Non-pigmented ciliary epithelial cell (primary cell): ENCODE measurements around the gene MAGI2.

ENCODE experiments used
- DNase-seq: peaks from one replicate; pipeline ENCODE4 v3.0.0-alpha.2; 2010; ENCODE audit warnings: low read depth

The MAGI2 gene

DNA sequence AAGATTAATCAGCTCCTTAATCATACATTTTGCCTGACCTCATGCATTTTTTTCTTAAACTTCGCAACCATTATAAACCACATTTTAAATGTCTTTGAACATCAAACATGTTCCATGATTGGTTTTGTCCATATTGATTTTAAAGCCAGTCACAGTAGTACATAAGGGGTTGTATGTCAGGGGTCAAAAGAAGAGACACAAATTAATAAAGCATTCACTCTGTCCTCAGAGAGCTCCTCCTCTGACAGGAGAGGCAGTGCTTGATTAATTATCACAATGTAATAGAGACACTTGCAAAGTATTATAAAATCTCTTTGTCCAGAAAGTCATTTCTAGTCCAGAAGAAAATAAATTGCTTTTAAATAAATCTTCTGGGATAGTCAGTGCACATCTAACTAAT is 195.5 kb downstream of the MAGI2 start:
- no peak for DNase-seq

DNA sequence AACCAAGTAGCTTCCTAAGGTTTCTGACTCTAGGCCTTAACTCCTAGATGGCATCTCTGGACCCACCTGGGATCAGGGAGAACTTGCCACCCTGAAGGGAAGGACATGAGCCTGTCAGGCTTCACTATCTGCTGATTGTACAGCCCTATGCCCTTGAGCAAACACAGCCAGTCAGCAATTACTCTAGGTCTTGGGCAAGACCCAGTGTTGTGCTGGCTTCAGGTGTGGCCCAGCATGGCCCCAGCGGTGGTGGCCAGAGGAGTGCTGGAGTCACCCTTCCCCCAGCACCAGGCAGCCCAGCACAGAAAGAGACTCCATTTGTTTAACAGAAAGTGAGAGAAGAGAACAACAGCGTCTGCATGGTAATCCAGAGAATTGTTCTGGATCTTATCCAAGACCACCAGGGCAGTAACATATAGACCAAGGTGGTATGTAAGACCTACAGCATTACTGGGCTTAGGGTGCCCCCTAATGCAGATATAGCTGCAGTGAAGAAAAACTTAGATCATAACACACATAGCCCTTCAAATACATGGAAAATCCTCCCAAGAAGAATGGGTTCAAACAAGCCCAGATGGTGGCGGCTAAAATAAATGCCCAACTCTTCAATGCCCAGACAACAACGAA is 207.7 kb downstream of the MAGI2 start:
- no peak for DNase-seq

DNA sequence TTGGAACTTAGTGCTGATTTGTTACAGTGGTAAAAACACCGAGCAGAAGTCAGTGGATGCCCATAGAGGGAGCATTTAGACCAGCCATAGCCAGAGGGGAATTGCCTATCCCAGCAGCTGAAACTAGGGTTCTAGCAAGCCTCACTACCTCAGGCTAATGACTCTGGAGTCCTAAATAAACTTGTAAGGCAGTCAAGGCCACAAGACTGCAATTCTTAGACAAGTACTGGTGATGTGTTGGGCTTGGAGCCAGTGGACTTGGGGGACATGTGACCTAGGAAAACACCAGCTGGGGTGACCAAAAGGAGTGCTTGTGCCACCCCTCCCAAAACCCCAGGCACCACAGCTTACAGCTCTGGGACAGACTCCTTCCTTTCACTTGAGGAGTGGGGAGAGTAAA is 209.0 kb downstream of the MAGI2 start:
- DNase-seq = no peak

DNA sequence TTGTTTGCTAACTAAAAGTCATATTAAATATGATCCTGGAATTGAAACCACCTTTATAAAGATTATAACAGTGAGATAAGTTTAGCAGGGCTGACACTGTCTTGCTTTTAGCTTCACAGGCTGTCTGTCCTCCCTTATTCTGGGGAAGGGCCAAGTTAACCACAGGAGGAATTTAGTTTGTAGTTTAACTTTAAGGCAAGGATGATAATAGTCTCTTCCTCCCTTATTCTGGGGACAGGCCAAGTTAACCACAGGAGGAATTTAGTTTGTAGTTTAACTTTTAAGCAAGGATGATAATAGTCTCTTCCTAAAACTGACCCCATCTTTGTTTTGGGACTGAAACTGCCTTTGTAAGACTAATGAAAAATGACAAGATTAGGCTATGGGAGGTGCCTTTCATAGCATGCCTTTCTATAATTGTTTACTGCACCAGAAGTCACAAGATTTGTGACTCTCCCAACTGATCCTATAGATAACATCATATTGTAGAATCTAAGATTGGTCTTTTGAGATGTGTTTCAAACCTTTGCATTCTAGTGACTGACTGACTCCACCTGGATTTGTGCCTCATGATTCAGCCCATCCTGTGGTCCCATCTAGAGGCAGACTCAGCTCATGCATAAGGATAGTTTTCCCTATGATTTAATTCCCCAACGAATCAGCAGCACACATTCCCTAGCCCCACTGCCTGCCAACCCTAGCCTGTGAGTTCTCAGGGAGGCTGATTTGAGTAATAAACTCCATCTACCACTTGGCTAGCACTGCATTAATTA is 212.0 kb downstream of the MAGI2 start:
- no peak for DNase-seq

DNA sequence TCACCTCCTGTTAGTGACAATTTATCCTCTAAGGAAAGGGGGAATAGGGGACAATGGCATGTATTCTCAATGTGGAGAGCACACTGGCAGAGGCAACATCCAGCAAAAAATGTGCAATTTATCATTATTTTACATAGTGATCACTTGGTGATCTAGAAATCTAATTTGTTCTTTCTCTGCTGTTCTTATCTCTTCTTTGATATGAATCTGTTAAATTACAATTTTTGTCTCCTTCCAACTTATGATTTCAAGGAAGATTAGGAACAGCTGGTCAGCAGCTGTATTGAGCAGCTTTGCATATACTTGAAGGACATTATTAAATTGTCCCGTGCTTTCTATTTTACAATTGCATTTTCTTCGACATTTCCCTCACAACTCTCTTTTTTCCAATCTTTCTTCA is 213.1 kb downstream of the MAGI2 start:
- DNase-seq = no peak

DNA sequence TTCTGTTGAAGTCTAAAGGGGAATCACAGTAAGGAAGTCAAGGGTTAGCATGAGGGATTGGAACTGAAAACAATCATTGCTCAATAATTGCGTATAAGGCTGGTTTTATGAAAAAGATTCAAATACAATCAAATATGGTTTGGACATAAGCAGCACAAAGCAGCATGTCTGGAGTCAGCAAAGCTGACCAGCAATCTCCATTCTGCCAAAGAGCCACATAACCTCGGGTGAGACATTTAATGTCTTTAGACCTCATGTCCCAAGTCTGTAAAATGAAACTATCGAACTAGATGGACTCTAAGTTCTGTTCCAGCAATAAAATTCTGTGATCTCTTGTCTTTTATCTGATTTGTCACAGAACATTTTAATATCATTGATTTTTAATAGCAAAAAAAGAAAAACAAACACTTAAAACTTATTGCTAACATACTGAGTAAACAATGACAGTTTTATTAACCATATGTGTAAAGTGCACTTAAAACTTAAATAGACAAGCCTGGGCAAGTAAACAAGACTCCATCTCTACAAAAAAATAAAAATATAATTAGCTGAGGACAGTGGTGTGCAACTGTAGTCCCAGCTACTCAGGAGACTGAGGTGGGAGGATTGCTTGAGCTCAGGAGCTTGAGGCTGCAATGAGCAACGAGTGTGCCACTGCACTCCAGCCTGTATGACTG is 217.0 kb downstream of the MAGI2 start:
- DNase-seq = no peak

DNA sequence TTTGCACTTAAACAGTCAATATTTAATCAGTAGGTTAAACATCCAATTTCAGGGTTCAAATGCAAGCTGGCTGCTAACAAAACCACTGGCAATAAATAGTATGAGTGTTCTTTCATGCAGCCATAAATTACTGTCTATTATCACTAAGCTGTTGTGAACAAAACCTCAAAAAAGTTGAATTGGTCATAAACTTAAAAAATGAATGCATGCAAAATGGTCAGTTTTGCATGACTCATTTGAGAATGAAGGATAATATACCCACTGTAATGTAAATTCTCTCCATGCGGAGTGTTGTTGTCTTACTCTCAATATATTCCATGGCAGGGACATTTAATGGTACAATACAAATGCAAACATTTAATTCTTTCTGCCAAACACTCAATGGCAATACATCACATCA is 226.4 kb downstream of the MAGI2 start:
- no peak for DNase-seq

DNA sequence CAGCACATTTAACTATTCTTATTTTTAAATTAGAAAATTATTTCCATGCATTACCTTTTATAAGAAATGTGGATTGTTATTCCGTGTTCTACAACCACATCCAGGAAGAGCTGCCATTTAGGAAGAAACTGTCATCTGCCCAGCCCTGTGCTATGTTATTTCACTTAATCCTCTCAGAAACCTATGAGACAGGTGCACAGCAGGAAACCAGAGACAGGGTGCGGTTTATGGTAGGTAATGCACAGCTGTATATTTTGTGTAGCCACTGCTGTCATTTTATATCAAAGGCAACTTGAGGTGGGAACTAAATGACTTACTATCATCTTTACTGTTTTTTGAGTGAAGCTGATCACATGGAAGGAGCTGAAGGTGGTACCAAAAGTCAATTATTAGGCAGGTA is 232.3 kb downstream of the MAGI2 start:
- no peak for DNase-seq

DNA sequence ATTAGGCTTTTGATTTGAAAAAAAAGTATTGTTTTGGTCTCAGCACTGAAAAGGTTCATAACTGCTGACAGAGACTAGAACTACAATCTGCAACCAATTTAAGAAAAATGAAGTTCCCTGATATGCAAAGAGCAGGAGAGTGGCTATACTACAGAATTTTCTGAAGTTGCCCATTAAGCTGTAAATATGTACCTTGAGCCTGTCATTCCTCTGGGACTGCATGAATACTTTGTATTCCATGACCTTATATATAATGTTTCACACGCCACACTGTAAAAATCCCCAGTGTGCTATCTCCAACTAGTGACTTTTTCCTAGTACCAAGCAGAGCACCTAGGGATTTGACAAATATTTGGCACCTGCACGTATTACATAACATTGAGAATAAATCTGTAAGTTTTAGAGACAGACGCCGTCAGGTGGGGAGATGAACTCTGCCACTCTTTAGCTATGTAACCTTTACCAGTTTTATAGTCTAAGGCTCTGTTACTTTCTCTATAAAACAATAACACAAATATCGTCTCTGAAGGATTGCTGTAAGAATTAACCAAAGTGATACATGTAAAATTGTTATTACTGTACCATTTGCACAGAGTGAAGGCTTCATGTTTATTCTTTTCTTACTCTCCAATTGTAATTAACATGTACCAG is 235.4 kb downstream of the MAGI2 start:
- no peak for DNase-seq

DNA sequence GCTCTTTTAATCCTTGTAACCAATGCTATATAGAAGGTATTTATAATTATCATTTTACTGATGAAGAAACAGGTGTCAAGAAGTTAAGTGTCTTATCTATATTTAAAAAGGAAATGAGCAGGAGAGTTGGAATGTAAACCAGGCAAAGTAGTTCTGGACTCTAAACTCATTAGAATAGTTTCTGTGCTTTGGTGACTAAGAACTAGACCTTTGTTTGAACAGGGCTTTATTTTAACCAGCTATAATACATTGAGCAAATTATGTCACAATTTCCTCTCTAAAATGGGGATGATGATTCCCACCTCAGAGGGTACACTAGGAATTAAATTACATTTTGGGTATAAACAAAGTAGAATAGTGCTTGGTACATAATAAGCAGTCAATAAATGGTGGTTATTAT is 236.0 kb downstream of the MAGI2 start:
- no peak for DNase-seq

DNA sequence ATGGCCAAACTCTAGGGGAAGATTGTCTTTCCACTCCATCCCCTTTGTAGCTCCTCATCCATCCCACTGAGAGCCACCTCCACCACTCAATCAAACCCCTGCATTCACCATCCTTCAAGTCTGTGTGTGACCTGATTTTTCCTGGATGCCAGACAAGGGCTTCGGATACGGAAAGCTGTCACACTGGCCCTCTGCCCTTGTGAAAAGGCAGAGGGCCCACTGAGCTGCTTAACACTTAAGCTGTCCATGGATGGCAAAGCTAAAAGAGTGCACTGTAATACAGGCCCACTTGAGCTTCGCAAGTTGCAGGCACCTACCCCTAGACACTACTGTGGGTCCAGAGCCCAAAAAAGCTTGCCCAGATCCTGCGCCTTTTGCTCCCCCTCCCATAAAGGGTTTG is 237.2 kb downstream of the MAGI2 start:
- no peak for DNase-seq

DNA sequence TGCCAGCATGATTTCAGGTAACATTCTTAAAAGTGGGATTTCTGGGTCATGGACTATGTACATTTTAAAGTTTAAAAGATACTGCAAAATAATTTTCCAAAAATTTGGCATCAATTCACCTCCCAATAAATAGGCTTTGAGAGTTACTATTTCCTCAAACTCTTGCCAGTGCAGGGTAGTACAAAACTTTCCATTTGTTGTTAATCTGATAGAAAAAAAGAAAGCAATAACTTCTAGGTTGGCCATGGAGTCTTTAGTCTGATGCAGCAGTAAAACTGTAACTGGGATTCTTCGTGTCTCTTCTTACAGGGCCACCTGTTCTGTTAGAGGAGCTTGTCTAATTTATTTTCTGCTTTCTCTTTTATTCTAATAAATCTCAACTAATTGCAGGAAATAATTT is 241.1 kb downstream of the MAGI2 start:
- DNase-seq = no peak

DNA sequence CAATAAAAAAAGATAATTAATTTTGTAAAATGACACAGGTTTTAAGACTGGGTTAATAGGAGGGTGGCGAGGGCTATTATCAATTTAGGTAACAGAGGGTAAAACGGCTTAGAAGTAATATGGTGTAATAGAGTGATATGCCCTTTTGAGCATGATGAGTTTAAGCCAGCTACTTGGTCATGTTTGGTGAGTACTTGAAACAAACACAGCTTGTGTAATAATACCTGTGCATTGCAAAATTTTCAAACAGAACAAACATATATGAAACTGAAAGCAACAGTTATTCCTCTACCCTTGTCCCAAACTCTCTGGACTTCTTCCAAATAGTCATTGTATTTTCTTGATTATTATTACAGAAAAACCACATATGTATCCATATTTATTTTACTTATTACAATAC is 241.7 kb downstream of the MAGI2 start:
- DNase-seq = no peak

DNA sequence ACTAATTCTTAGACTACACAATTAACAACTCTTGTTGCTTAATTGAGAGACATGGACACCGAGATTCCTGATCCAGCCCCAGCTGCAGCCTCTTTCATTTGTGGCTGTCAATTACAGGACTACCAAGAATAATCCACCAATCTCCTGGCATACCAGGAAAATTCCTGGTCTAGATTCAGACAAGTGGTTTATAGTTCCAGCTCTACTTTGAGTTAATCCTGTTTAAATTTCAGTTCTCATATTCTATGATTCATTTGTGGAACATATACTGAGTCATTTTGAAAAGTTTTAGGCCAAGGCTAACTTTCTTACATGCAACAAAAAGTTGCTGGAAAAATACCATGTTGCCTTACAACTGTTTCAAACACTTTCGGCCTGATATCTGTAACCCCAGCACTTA is 253.5 kb downstream of the MAGI2 start:
- peak; percentile 9 for DNase-seq

DNA sequence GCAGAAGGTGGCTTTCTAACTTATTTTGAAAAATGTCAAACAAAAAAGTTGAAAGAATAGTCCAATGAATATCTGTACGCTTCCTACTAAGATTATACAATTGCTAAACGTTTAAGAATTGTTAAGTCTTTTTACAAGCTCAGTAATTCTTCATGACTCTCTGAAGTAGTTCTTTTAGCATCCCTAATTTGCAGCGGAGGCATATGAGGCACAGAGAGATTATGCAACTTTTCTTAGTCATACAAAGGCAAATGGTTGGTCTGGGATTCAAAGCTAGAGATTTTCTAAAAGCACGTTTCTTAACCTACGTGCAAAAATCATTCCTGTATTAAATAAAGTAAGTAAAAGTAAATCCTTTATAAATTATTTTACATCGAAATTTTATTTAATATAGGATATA is 254.2 kb downstream of the MAGI2 start:
- no peak for DNase-seq

DNA sequence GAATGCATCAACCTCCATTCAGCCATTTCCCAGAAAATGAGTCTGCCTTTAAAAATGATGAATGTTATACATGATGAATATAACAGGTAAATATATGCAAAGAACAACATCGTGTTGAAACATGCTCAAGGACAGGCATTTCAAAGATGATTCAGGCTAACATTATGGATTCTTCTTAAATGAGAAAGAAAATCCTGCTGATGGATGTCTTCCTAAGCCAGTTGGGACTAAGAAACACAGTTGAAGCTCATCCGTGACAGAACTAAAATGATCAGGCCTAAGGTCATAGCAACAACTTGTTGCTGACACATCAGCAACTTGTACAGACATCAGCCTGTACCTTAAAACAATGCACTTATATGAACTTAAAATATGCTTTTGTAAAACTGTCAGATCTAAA is 267.9 kb downstream of the MAGI2 start:
- DNase-seq = no peak

DNA sequence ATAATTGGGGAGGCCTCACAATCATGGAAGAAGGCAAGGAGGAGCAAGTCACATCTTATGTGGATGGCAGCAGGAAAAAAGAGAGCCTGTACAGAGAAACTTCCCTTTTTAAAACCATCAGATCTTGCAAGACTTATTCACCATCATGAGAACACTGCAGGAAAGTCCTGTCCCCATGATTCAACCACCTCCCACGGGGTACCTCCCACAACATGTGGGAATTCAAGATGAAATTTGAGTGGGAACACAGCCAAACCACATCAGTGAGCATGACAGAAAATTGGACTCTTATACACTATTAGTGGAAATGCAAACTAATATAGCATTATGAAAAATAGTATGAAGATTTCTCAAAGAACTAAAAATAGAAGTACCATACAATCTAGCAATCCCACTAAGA is 271.2 kb downstream of the MAGI2 start:
- peak; percentile 84 for DNase-seq

DNA sequence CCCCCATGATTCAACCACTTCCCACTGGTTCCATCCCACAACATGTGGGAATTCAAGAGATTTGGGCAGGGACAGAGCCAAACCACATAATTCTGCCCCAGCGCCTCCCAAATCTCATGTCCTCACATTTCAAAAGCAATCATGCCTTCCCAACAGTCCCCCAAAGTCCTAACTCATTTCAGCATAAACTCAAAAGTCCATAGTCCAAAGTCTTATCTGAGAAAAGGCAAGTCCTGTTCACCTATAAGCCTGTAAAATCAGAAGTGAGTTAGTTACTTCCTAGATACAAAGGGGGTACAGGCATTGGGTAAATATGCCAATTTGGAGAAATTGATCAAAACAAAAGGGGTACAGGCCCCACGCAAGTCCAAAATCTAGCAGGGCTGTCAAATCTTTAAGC is 272.9 kb downstream of the MAGI2 start:
- no peak for DNase-seq

DNA sequence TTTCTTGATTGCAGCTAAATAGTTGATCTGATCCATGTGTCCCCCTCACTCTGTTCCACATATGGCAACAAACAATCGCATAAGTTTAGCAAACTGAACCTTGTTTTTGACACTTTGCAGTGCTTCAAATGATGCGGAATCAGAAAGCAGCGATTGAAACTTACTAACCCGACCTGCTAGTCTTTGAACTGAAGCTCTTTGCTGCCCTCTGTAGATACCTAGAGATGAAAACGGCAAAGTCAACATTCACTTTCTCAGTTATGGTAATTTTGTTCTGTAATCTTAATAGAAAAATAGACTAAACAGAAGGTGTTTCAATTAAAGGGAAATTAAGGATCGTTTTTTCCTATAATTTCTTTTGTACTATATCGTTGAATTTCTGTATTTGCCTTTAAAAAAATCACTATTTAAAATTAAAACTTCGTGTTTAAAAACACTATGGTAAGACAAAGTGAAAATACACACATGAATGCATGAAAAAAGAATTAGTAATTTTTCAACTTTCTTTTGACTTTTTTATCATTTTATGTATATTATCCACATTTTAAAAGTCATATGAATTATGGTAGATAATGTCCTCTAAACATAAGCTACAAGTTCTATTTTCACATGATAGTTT is 276.5 kb downstream of the MAGI2 start:
- peak; percentile 9 for DNase-seq

DNA sequence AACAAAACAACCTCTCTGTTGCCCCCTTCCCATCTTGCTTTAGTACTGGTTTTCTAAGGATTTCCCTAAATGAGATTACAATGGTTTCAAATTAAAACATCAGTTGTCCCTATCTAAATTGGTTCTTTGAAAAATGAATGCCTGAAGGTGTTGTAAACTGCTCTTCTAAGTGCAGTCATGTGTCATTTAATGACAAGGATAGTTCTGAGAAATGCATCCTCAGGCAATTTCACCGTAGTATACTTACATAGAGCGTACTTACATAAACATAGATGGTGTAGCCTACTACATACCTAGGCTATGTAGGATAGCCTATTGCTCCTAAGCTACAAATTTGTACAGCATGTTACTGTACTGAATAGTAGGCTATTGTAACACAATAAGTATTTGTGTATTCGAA is 278.1 kb downstream of the MAGI2 start:
- no peak for DNase-seq

DNA sequence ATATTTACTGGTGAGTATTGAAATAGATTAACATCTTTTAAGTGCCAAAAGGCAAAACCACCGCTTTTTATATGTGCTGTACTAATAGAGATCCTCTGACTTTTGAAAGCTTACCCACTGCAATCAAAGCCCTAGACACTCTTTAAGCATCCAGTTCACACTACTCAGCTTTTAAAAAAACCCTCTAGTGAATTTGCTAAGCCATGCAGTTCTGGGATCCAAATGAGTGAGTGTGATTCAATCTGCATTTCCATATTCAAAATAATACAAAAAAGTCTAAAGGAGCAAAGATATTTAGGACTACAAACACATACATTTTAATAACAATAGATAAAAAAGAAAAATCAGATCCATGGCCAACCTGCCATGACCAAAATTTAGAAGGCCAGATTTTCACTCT is 288.2 kb downstream of the MAGI2 start:
- no peak for DNase-seq

DNA sequence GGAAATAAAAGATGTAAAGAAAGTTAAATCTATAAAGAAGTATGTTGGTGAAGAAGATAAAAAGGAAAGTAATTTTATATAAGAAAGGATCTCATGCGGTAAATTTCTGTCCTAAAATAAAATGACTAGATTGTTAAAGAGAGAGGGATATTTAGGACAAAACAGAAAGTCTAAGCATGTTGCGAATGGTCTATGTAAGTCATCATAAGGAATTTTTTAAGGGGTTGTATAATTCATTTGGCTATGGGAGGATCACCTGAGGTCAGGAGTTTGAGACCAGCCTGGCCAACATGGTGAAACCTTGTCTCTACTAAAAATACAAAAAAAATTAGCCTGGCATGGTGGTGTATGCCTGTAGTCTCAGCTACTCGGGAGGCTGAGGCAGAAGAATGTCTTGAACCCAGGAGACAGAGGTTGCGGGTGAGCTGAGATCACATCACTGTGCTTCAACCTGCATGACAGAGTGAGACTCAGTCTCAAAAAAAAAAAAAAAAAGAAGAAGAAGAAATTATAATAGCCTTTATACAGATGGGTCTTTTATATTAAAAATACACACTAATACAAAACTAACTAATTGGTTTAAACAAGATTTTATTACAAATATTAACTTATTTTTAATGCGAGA is 294.3 kb downstream of the MAGI2 start:
- DNase-seq = no peak
